ENCODE results near the gene AFG1L.

DNA sequence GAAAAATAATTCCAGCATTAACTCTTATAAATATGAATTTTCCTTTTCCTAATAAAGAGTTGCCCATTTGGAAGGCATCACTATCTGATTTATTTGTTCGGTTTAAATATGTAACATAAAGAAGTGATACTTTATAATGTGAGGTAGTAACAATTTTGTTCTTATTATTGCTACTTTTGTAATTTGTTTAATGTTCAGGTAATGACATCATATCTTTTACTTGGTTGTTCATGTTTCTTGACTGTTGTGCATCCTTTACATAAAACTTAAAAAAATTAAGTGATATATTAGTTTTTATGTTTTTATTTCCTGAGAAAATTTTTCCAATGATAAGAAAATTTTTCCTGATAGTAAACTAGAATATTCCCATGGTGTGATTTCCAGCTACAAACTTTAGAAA is 124.6 kb downstream of the AFG1L start:
- TF ChIP-seq, protein P1, sequence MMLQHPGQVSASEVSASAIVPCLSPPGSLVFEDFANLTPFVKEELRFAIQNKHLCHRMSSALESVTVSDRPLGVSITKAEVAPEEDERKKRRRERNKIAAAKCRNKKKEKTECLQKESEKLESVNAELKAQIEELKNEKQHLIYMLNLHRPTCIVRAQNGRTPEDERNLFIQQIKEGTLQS (CRISPR knock-in tag; conservative IDR thresholded peaks at IDR 0.05): no peak
- TF ChIP-seq, protein P2, sequence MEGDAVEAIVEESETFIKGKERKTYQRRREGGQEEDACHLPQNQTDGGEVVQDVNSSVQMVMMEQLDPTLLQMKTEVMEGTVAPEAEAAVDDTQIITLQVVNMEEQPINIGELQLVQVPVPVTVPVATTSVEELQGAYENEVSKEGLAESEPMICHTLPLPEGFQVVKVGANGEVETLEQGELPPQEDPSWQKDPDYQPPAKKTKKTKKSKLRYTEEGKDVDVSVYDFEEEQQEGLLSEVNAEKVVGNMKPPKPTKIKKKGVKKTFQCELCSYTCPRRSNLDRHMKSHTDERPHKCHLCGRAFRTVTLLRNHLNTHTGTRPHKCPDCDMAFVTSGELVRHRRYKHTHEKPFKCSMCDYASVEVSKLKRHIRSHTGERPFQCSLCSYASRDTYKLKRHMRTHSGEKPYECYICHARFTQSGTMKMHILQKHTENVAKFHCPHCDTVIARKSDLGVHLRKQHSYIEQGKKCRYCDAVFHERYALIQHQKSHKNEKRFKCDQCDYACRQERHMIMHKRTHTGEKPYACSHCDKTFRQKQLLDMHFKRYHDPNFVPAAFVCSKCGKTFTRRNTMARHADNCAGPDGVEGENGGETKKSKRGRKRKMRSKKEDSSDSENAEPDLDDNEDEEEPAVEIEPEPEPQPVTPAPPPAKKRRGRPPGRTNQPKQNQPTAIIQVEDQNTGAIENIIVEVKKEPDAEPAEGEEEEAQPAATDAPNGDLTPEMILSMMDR (IDR thresholded peaks at IDR 0.05): no peak
- TF ChIP-seq, protein P3, sequence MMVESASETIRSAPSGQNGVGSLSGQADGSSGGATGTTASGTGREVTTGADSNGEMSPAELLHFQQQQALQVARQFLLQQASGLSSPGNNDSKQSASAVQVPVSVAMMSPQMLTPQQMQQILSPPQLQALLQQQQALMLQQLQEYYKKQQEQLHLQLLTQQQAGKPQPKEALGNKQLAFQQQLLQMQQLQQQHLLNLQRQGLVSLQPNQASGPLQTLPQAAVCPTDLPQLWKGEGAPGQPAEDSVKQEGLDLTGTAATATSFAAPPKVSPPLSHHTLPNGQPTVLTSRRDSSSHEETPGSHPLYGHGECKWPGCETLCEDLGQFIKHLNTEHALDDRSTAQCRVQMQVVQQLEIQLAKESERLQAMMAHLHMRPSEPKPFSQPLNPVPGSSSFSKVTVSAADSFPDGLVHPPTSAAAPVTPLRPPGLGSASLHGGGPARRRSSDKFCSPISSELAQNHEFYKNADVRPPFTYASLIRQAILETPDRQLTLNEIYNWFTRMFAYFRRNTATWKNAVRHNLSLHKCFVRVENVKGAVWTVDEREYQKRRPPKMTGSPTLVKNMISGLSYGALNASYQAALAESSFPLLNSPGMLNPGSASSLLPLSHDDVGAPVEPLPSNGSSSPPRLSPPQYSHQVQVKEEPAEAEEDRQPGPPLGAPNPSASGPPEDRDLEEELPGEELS (CRISPR knock-in tag; IDR thresholded peaks at IDR 0.05): no peak
- TF ChIP-seq, protein P4, sequence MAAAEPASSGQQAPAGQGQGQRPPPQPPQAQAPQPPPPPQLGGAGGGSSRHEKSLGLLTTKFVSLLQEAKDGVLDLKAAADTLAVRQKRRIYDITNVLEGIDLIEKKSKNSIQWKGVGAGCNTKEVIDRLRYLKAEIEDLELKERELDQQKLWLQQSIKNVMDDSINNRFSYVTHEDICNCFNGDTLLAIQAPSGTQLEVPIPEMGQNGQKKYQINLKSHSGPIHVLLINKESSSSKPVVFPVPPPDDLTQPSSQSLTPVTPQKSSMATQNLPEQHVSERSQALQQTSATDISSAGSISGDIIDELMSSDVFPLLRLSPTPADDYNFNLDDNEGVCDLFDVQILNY (CRISPR knock-in tag; IDR thresholded peaks at IDR 0.05): no peak
- no peak for TF ChIP-seq NFATC4 (CRISPR knock-in tag; IDR thresholded peaks at IDR 0.05)
- TF ChIP-seq NFYB (CRISPR knock-in tag; conservative IDR thresholded peaks at IDR 0.05; ENCODE audit: low read depth): no peak
- TF ChIP-seq CREB1 (CRISPR knock-in tag; IDR thresholded peaks at IDR 0.05): no peak
- no peak for TF ChIP-seq ZNF263 (CRISPR knock-in tag; IDR thresholded peaks at IDR 0.05; ENCODE audit: low read depth)
- no peak for TF ChIP-seq ZNF121 (CRISPR knock-in tag; IDR thresholded peaks at IDR 0.05)
- TF ChIP-seq, protein P5, sequence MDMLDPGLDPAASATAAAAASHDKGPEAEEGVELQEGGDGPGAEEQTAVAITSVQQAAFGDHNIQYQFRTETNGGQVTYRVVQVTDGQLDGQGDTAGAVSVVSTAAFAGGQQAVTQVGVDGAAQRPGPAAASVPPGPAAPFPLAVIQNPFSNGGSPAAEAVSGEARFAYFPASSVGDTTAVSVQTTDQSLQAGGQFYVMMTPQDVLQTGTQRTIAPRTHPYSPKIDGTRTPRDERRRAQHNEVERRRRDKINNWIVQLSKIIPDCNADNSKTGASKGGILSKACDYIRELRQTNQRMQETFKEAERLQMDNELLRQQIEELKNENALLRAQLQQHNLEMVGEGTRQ (CRISPR knock-in tag; IDR thresholded peaks at IDR 0.05): no peak
